Astrocyte of the hippocampus (primary cell): ENCODE measurements around the gene IRF9.
A peak's percentile ranks its signal among the peaks of the same experiment; 100 is the strongest.

Experiments
- DNase-seq: peaks from one replicate; pipeline ENCODE4 v3.0.0; 2011; ENCODE audit warnings: low read depth, low spot score

IRF9 gene

DNA sequence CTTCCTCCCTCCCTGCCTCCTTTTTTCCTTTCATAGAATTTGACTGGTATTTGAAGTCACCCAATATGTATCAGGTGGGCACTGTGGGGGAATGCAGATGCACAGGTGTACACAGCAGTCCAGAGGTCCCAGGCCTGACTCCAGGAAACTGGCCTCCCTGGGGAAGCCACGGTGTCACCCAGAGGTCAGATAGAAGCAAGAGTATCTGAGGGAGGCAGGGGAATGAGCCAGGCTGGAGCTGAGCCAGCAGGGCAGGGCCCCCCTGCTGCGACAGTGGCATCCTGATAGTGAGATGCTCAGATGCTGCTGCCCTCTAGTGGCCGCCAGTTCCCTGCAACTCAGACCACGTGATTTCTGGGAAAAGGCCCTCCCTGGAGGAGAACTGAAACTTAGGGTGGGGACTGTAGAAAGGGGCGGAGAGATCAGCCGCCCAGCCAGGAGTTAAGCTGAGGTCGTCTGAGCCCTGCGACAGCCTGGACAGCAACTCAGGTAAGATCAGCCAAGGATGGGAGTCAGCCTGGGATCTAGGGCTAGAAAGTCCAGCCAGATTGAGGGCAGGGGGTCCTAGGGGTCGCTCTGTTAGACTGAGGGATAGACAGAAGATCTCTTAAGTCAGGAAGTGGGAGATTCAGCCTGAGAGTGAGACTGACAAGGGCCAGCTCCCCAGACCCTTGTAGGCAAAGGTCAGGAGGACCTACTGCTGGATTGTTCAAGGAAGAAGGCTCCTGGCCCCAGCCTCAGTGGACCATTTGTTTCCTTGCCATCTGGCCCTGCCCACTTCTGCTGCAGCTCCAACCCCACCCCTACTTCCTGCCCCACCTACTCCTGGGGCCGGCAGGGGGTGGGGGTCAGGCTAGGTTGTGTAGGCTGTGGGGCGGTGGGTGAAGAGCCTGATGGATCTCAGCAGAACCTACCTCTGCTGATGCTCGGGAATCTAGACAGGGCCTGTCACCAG is at the start of gene IRF9:
Gene IRF9 (plus strand): TSS at position 416 of the 955 bp plus-strand sequence. CDS start 880 bp downstream, outside the sequence.
- peak; percentile 98 for DNase-seq

DNA sequence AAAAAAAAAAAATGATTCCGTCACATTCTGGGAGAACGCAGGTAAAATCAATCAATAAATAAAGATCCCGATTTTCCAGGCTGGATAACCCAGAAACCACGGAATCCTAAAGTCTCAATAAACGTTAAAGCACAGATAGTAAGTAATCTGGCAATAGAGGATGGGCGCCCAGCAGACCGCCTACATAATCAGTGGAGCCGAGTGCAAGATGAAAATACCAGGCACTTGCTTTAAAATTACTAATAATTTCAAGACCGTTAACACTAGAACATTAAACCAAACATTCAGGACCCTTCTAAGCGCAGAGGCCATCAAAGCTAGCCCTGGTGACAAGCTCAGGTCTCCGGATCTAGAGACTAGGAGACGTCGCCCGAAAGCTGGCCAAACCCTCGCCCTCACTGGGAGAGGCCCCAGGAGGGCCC is 47.7 kb upstream of the IRF9 start:
- no peak for DNase-seq

DNA sequence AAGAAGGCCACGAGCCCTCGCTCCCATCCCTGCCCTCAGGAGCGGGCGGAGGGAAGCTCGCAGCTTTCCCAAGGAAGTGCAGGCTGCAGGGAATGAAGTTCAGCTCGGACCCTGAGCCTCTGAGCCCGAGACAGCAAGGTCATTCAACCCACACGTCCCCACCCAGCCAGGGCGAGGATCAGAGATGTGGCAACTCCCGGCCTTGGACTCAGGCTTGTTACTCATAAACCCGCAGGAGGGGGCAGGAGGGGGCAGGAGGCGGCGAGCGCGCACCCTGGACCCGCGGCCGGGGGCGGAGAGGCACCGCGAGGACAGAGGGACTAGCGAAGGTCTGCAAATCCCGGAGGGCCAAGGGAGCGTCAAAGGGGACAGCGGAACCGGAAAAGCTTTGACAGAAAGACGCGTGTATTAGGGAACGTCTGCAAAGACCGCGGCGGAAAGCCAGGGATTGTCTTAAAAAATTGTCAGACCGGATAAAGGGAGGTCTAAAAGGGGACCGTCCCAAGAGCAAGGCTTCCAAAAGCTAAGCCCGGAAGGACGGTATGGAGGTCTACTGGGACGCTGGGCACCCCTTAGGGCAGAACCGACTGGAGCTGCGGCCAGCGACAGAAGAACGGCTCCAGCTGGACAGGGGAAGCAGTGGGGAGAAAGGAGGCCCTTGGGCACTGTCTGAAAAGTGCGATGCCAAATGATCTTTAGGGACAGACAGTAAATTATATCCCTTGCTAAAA is 47.1 kb upstream of the IRF9 start:
- peak; percentile 90 for DNase-seq

DNA sequence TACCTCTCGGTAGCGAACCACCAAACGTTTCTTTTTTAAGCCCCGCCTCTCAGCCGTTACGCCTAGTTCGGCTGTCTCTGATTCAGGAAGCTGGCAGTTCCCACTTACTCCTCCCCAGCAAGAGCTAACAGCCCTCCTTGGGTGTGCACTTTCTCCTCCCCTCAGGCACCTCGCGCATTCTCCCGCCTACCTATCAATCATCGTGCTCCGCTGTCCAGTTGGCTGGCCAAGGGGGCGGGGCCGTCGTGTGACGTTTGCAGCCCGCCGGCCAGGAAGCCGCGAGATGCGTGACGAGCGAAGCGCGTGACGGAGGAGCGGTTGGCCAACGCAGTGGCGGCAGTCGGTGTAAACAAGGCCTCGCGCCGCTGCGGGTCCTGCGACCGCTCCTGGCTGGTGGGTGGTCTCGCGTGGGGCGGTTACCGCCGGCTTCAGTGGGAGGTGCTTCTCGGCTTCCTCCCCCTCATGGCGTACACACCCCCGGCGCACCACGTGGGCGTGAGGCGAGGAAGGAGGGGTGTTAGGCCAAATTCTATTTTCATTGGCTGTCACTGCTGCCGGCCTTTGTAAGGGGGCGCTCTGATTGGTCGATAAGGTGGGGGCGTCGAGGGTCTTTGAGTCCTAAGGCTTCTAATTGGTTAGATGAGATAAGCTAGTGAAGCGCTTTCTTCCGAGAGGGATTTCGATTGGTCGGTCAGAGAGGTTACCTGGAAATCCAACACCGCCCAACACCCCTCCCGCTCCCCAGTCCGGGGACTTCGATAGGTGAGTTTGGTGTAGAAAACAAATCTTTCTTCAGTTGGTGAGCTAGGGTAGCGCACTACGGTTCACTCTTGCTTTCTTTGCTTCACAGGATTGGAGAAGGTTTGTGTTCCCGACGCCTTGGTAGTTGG is 46.3 kb upstream of the IRF9 start, which contains the start of the genes DCAF11 and NRL:
Gene DCAF11 (plus strand): TSS at position 246 of the 890 bp plus-strand sequence. CDS start 818 bp downstream, outside the sequence.
Gene NRL (minus strand): TSS at position 418 of the 890 bp plus-strand sequence. CDS start 32,101 bp downstream, outside the sequence.
- DNase-seq: peak; percentile 100

DNA sequence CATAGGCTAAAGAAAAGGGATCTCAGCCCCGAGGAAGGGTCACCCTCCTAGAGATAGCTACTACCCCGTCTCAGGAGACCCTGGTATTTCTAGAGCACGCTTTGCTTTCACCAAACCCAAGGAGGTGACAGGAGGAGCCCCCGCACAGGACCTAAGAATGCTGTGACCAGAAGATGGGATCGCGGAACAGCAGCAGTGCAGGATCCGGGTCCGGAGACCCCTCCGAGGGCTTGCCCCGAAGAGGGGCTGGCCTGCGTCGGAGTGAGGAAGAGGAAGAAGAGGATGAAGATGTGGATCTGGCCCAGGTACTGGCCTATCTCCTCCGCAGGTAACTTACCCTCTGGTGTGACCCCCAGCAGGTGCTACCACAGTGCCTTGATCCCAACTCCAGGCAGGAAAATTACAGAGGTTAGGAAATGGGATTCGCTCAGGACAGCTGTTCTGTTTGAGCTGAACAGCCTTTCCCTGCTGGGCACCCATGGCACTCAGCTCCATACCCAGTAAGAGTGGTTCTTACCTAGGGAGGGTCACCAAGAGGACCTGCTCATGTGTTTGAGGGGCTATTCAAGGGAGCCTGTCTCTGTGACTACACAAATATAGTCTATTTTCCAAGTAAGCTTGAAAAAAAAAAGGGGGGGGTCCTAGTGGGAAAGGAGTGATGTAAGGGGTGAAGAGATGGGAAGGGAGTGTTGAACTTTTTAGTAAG is 45.5 kb upstream of the IRF9 start:
- DNase-seq: no peak

DNA sequence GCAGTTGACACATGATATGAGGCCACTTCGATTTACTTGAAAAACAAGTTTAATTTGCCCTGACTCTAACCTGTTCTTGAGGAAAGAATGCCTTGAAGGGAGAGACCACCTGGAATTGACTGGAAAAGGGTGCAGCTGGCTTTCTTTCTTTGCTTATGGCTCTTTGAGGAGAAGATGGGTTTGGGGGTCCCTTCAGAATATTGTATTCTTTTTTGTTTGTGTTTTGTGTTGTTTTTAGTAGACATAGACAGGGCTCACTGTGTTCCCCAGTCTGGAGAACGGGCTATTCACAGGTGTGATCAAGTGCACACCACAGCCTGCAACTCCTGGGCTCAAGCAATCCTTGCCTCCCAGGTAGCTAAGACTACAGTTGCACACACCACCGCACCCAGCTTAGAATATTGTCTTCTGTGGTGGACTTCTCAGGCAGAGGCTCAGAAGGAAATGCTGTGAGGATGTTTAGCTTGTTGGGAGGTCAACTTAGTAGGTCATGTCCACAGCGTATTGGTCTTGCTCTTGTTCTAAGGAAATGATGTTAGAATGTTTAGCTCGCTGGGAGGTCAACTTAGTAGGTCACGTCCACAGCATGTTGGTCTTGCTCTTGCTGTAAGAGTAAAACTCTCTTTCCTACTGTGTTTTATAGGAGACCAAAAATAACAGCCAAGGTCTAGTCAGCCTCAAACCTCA is 44.8 kb upstream of the IRF9 start:
- DNase-seq: no peak

- no peak for DNase-seq
These were observed 43.9 kb upstream of the IRF9 start for GRCh38 chr14:24117179-24117578.

DNA sequence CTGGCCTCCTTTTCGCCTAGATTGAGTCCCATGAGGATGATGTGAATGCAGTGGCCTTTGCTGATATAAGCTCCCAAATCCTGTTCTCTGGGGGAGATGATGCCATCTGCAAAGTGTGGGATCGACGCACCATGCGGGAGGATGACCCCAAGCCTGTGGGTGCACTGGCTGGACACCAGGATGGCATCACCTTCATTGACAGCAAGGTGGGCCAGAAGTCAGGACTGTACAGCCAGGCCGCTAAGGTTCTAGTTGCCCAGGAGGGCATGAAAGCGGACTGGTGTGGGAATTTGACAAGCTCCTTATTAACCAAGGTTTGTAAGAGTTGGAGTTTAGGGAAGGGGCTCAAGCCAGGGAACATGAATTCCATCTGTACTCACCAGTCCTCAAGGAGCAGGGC is 41.4 kb upstream of the IRF9 start:
- DNase-seq: no peak

DNA sequence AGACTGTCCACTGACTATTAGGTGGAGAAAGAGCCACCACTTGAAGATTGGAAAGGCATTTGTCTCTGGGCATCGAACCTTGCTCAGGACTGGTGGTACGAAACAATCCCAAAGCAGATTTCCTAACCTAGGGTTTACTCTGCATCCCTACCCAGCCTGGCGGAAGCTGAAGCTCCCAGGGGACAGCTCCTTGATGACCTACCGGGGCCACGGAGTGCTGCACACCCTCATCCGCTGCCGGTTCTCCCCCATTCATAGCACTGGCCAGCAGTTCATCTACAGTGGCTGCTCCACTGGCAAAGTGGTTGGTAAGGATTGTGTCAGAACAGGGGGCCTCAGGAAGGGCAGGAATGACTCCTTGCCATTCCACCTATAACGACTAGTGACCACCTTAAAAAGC is 39.9 kb upstream of the IRF9 start:
- DNase-seq: no peak

GRCh38 chr14:24122416-24122815 is 38.6 kb upstream of the IRF9 start:
- no peak for DNase-seq

- DNase-seq: no peak
These were observed 38.2 kb upstream of the IRF9 start for GRCh38 chr14:24122898-24123297.

- DNase-seq: no peak
These were observed 37.3 kb upstream of the IRF9 start for GRCh38 chr14:24123424-24124417.

- DNase-seq: no peak
These were observed 34.1 kb upstream of the IRF9 start for GRCh38 chr14:24126939-24127338.

DNA sequence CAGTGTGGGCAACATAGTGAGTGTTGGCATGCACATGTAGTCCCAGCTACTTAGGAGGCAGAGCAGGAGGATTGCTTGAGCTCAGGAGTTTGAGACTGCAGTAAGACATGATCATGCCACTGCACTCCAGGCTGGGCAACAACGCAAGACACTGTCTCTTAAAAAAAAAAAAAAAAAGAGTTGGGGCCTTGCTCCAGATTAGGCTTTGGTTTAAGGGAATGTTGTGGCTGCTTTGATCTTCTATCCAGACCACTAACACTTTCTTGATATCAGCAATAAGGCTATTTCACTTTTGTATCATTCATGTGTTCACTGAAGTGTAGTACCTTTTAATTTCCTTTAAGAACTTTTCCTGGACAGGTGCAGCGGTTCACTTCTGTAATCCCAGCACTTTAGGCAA is 33.4 kb upstream of the IRF9 start:
- no peak for DNase-seq

GRCh38 chr14:24129410-24129998 is 31.6 kb upstream of the IRF9 start:
- DNase-seq: no peak

- no peak for DNase-seq
These were observed 30.7 kb upstream of the IRF9 start, which contains the start of gene FITM1 for GRCh38 chr14:24130380-24130716. Gene FITM1, plus strand, starts transcription at chr14:24130659. Its CDS starts 905 bp downstream, at chr14:24131564.

DNA sequence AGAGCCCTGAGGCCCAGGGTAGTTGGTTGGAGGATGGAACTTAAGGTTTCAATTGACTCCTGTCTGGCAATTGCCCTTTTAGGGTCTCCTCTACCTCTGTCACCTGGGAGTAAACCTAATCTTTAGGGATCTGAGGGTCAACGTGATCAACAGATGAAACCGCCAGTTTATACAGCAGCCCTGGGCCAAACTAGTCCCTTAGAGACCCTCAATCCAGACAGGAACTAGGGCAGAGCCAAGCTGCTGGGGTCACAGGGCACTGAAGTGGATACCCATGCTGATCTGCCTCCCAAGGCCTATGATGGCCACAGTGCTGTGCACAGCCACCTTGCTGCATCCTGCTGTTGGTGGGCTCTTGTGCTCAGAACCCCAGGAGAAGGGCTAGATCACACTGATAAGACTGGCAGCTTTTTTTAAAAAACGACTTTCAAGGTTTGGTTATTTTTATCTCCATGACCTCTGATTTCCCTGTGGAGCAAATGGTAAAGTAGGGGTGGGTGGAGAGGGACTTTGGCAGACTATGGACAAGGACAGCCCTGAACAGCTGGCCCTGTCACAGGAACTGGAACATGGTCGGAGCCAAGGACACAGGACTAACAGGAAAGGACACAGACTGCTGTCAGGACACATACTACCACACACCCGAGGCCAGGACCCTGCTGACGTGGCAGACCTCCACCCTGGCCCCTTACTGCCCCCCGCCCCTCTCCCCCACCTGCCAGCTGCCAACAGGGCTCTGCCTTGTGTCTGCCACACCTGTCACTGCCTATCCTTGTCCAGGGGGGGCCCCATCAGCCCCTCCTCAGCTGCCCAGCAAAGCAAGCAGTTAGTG is 30.1 kb upstream of the IRF9 start:
- DNase-seq: no peak

DNA sequence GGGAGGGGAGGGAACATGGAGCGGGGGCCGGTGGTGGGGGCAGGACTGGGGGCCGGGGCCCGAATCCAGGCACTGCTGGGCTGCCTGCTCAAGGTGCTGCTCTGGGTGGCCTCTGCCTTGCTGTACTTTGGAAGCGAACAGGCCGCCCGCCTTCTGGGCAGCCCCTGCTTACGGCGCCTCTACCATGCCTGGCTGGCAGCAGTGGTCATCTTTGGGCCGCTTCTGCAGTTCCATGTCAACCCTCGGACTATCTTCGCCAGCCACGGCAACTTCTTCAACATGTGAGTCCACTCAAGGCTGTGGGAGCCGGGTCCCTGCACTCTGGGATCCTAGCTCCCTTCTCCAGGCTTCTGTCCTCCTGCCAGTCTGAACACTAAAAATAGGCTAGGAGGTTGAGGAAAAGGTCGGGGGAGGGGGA is 29.5 kb upstream of the IRF9 start:
- DNase-seq: no peak
